Stimulated activated CD8-positive, alpha-beta memory T cell treated with anti-CD3 and anti-CD28 coated beads, Interleukin-15, amount 100 ng/mL, for 1 hour (primary cell): ENCODE measurements around the gene PPP6R2.

Experiments used
- DNase-seq: peaks from one replicate; pipeline ENCODE4 v3.0.0-alpha.2; 2020; ENCODE audit warnings: low read depth

Gene PPP6R2

GRCh38 chr22:50447576-50448551, 104.7 kb downstream of the PPP6R2 start:
- DNase-seq: no peak

- no peak for DNase-seq
These were observed 109.5 kb downstream of the PPP6R2 start for GRCh38 chr22:50452649-50453048.

- DNase-seq: no peak
These were observed 111.5 kb downstream of the PPP6R2 start for GRCh38 chr22:50454556-50455075.

- DNase-seq: no peak
These were observed 112.1 kb downstream of the PPP6R2 start for GRCh38 chr22:50455201-50455600.

GRCh38 chr22:50456026-50456425, 112.9 kb downstream of the PPP6R2 start:
- no peak for DNase-seq

- no peak for DNase-seq
These were observed 113.5 kb downstream of the PPP6R2 start for GRCh38 chr22:50456466-50457234.

GRCh38 chr22:50459016-50459415, 115.9 kb downstream of the PPP6R2 start:
- no peak for DNase-seq

GRCh38 chr22:50459496-50460140, 116.5 kb downstream of the PPP6R2 start:
- DNase-seq: no peak

GRCh38 chr22:50460938-50461337, 117.8 kb downstream of the PPP6R2 start:
- no peak for DNase-seq

- no peak for DNase-seq
These were observed 118.4 kb downstream of the PPP6R2 start for GRCh38 chr22:50461536-50461935.

- DNase-seq: no peak
These were observed 118.9 kb downstream of the PPP6R2 start for GRCh38 chr22:50461979-50462540.

GRCh38 chr22:50463188-50463900, 120.2 kb downstream of the PPP6R2 start:
- DNase-seq: no peak

- DNase-seq: no peak
These were observed 121.3 kb downstream of the PPP6R2 start for GRCh38 chr22:50464451-50464850.

GRCh38 chr22:50465066-50465930, 122.2 kb downstream of the PPP6R2 start:
- no peak for DNase-seq

GRCh38 chr22:50467341-50467740, 124.2 kb downstream of the PPP6R2 start:
- DNase-seq: no peak

- no peak for DNase-seq
These were observed 124.8 kb downstream of the PPP6R2 start for GRCh38 chr22:50467773-50468440.

- no peak for DNase-seq
These were observed 125.5 kb downstream of the PPP6R2 start for GRCh38 chr22:50468626-50469025.

- DNase-seq: peak; percentile 94
These were observed 126.5 kb downstream of the PPP6R2 start for GRCh38 chr22:50469377-50470305.

- no peak for DNase-seq
These were observed 127.4 kb downstream of the PPP6R2 start for GRCh38 chr22:50470491-50470890.
